Karpas-422 (cell line): ENCODE measurements around the gene PGGHG. TPM values are rescaled to one million over a fixed set of nuclear protein-coding genes. Genes with fewer than 3 reads are reported as not detected.

Source experiments
- DNase-seq: peaks from one replicate; pipeline ENCODE4 v3.0.0-alpha.2; 2015
- H2AFZ ChIP-seq: fragments of 200-600 bp; sonication (generic); 2 replicates; pipeline ENCODE4 v1.6.1; 2014; ENCODE audit warnings: antibody characterized with exemption, low read length, mixed read lengths
- H3K27ac ChIP-seq: fragments of 200-600 bp; sonication (generic); 2 replicates; pipeline ENCODE4 v1.5.1; 2014; ENCODE audit warnings: mild to moderate bottlenecking, low read length, moderate library complexity
- H3K27me3 ChIP-seq: fragments of 200-600 bp; sonication (generic); 2 replicates; pipeline ENCODE4 v1.6.1; 2014; ENCODE audit warnings: low read length, mixed read lengths
- H3K36me3 ChIP-seq: fragments of 200-600 bp; sonication (generic); 2 replicates; pipeline ENCODE4 v1.6.1; 2014; ENCODE audit warnings: low read length, mixed read lengths; ENCODE audit not compliant: insufficient read depth
- H3K4me1 ChIP-seq: fragments of 200-600 bp; sonication (generic); 2 replicates; pipeline ENCODE4 v1.6.1; 2014; ENCODE audit warnings: mild to moderate bottlenecking, low read length, mixed read lengths
- H3K4me2 ChIP-seq: fragments of 200-600 bp; sonication (generic); 2 replicates; pipeline ENCODE4 v1.6.1; 2014; ENCODE audit warnings: low read length, low read depth, mild to moderate bottlenecking; ENCODE audit not compliant: poor library complexity, severe bottlenecking
- H3K4me3 ChIP-seq: fragments of 200-600 bp; sonication (generic); 2 replicates; pipeline ENCODE4 v1.5.1; 2014; ENCODE audit warnings: mild to moderate bottlenecking, antibody characterized with exemption, low read length, mixed read lengths
- H3K79me2 ChIP-seq: fragments of 200-600 bp; sonication (generic); 2 replicates; pipeline ENCODE4 v1.6.1; 2014; ENCODE audit warnings: mild to moderate bottlenecking, low read length, mixed read lengths
- H3K9ac ChIP-seq: fragments of 200-600 bp; sonication (generic); 2 replicates; pipeline ENCODE4 v1.6.0; 2014; ENCODE audit warnings: low read length
- H3K9me2 ChIP-seq: fragments of 200-600 bp; sonication (generic), shearing (Covaris generic); replicated peaks from 2 replicates; pipeline ENCODE4 v1.6.0; 2014; ENCODE audit warnings: mild to moderate bottlenecking, low read length, moderate library complexity; ENCODE audit not compliant: insufficient read depth
- H3K9me3 ChIP-seq: fragments of 300-700, 200-600 bp; sonication (generic); 2 replicates; pipeline ENCODE4 v1.6.1; 2014; ENCODE audit warnings: low read length, mixed read lengths
- H4K20me1 ChIP-seq: fragments of 200-600 bp; sonication (generic); 2 replicates; pipeline ENCODE4 v1.6.1; 2014; ENCODE audit warnings: mild to moderate bottlenecking, antibody characterized with exemption, low read length, low read depth; ENCODE audit not compliant: insufficient read depth
- total RNA-seq: library from RNA; depleted of rRNA; stranded (reverse); fragments of >200 nt; shearing (Covaris generic); gene quantifications from 2 replicates; pipeline ENCODE4 v1.2.3, GENCODE V29; 2014; ENCODE audit warnings: low replicate concordance

The PGGHG gene
- total RNA-seq, 1 experiment from 2014 or later = 17.0 TPM

GRCh38 chr11:272195-272930 is 16.6 kb upstream of the PGGHG start:
- Histone ChIP-seq H3K4me2 (no peak overlapping the region), H3K9me3 (no peaks in the 10 kb centered on the region)

GRCh38 chr11:272931-273198 is 16.1 kb upstream of the PGGHG start:
- no peaks in the 10 kb centered on the region for H4K20me1 ChIP-seq
- no peak overlapping the region for H3K4me2 ChIP-seq
- H3K36me3 ChIP-seq = no peaks in the 10 kb centered on the region
- DNase-seq = no peak
- no peak overlapping the region for H3K27ac ChIP-seq
- H3K9me2 ChIP-seq = no peaks in the 10 kb centered on the region
- H2AFZ ChIP-seq = no peak overlapping the region
- no peaks in the 10 kb centered on the region for H3K79me2 ChIP-seq
- no peak overlapping the region for H3K9ac ChIP-seq
- H3K4me3 ChIP-seq = no peak overlapping the region
- peaks cover 32% of the 10 kb centered on the region for H3K4me1 ChIP-seq
- no peaks in the 10 kb centered on the region for H3K9me3 ChIP-seq
- H3K27me3 ChIP-seq = no peaks in the 10 kb centered on the region; the same call in 1 of the 2 replicates

More at GRCh38 chr11:272195-272930, 16.6 kb upstream of the PGGHG start:
- peaks cover 37% of the 10 kb centered on the region for H3K4me1 ChIP-seq
- H2AFZ ChIP-seq = no peak overlapping the region
- no peaks in the 10 kb centered on the region for H3K36me3 ChIP-seq
- no peaks in the 10 kb centered on the region for H3K9me2 ChIP-seq
- no peak overlapping the region for H3K4me3 ChIP-seq
- H3K27me3 ChIP-seq = no peaks in the 10 kb centered on the region; the same call in 1 of the 2 replicates
- DNase-seq = no peak
- H3K79me2 ChIP-seq = no peaks in the 10 kb centered on the region
- H3K27ac ChIP-seq = no peak overlapping the region
- no peaks in the 10 kb centered on the region for H4K20me1 ChIP-seq
- H3K9ac ChIP-seq = no peak overlapping the region

GRCh38 chr11:276219-276618 is 12.7 kb upstream of the PGGHG start:
- H3K4me2 ChIP-seq = no peak overlapping the region
- H3K36me3 ChIP-seq = no peaks in the 10 kb centered on the region
- H3K9me2 ChIP-seq = no peaks in the 10 kb centered on the region
- no peak for DNase-seq
- H3K4me1 ChIP-seq = peaks cover 10% of the 10 kb centered on the region
- no peak overlapping the region for H3K9ac ChIP-seq
- H3K27ac ChIP-seq = no peak overlapping the region
- H3K9me3 ChIP-seq = no peaks in the 10 kb centered on the region
- H3K79me2 ChIP-seq = no peaks in the 10 kb centered on the region
- H3K27me3 ChIP-seq = no peaks in the 10 kb centered on the region; the same call in 1 of the 2 replicates
- H2AFZ ChIP-seq = no peak overlapping the region
- H3K4me3 ChIP-seq = no peak overlapping the region
- H4K20me1 ChIP-seq = no peaks in the 10 kb centered on the region

- H3K27ac ChIP-seq = no peak within 1 kb of the TSS
- H2AFZ ChIP-seq = no peak within 1 kb of the TSS
- no peak for DNase-seq
- H3K4me2 ChIP-seq = no peak within 1 kb of the TSS
- no peaks in the 10 kb centered on the region for H3K9me3 ChIP-seq
- no peaks in the 10 kb centered on the region for H4K20me1 ChIP-seq
- no peak within 1 kb of the TSS for H3K4me3 ChIP-seq
- peaks cover 10% of the 10 kb centered on the region for H3K4me1 ChIP-seq
- H3K27me3 ChIP-seq = no peaks in the 10 kb centered on the region; the same call in 1 of the 2 replicates
- H3K9me2 ChIP-seq = no peaks in the 10 kb centered on the region
- no peaks in the 10 kb centered on the region for H3K79me2 ChIP-seq
- no peak within 1 kb of the TSS for H3K9ac ChIP-seq
- H3K36me3 ChIP-seq = no peaks in the 10 kb centered on the region
These were observed 10.7 kb upstream of the PGGHG start, which contains the start of gene NLRP6 for GRCh38 chr11:278001-278951. NLRP6 (plus strand) TSS chr11:278407; CDS start chr11:278570, 163 bp downstream.

GRCh38 chr11:279040-279965 is 9.6 kb upstream of the PGGHG start:
- H3K36me3 ChIP-seq = no peaks in the 10 kb centered on the region
- H3K27me3 ChIP-seq = no peaks in the 10 kb centered on the region; the same call in 1 of the 2 replicates
- no peaks in the 10 kb centered on the region for H3K79me2 ChIP-seq
- H3K9me3 ChIP-seq = no peaks in the 10 kb centered on the region
- no peak overlapping the region for H3K9ac ChIP-seq
- no peak overlapping the region for H3K27ac ChIP-seq
- peaks cover 10% of the 10 kb centered on the region for H3K4me1 ChIP-seq
- H4K20me1 ChIP-seq = no peaks in the 10 kb centered on the region
- no peak for DNase-seq
- no peak overlapping the region for H3K4me2 ChIP-seq
- no peaks in the 10 kb centered on the region for H3K9me2 ChIP-seq
- no peak overlapping the region for H3K4me3 ChIP-seq
- H2AFZ ChIP-seq = no peak overlapping the region

GRCh38 chr11:279966-280705 is 8.8 kb upstream of the PGGHG start:
- no peaks in the 10 kb centered on the region for H4K20me1 ChIP-seq
- no peak overlapping the region for H3K27ac ChIP-seq
- H3K9me3 ChIP-seq = no peaks in the 10 kb centered on the region
- peaks cover 3% of the 10 kb centered on the region for H3K4me1 ChIP-seq
- H3K79me2 ChIP-seq = no peaks in the 10 kb centered on the region
- no peak overlapping the region for H3K4me3 ChIP-seq
- no peak overlapping the region for H2AFZ ChIP-seq
- H3K9ac ChIP-seq = no peak overlapping the region
- DNase-seq = no peak
- H3K4me2 ChIP-seq = no peak overlapping the region
- no peaks in the 10 kb centered on the region for H3K36me3 ChIP-seq
- no peaks in the 10 kb centered on the region for H3K9me2 ChIP-seq
- no peaks in the 10 kb centered on the region; the same call in 1 of the 2 replicates for H3K27me3 ChIP-seq

GRCh38 chr11:280706-281485 is 8.0 kb upstream of the PGGHG start:
- H3K9me2 ChIP-seq = no peaks in the 10 kb centered on the region
- no peak overlapping the region for H3K4me3 ChIP-seq
- no peaks in the 10 kb centered on the region for H3K9me3 ChIP-seq
- no peak for DNase-seq
- no peaks in the 10 kb centered on the region for H3K79me2 ChIP-seq
- no peaks in the 10 kb centered on the region; the same call in 1 of the 2 replicates for H3K27me3 ChIP-seq
- H3K9ac ChIP-seq = no peak overlapping the region
- no peak overlapping the region for H3K4me2 ChIP-seq
- H4K20me1 ChIP-seq = no peaks in the 10 kb centered on the region
- no peaks in the 10 kb centered on the region for H3K4me1 ChIP-seq
- no peak overlapping the region for H2AFZ ChIP-seq
- no peak overlapping the region for H3K27ac ChIP-seq
- H3K36me3 ChIP-seq = no peaks in the 10 kb centered on the region
